ENCODE data around the gene SLC35F4.

SLC35F4 gene

GRCh38 chr14:57897144-57897748 is 31.4 kb upstream of the SLC35F4 start:
- no peaks in the 10 kb centered on the region for H3K4me1 ChIP-seq
- H3K79me2 ChIP-seq, result no peaks in the 10 kb centered on the region
- H3K4me3 ChIP-seq (ENCODE audit: low read depth, low read length), result no peak overlapping the region
- TF ChIP-seq CTCF (IDR thresholded peaks at IDR 0.05), result no peak
- H3K36me3 ChIP-seq (ENCODE audit: control insufficient read depth, insufficient read depth, low read length), result no peaks in the 10 kb centered on the region
- no peak overlapping the region for H2AFZ ChIP-seq
- H3K27me3 ChIP-seq (ENCODE audit: control insufficient read depth, insufficient read depth, low read length), result no peaks in the 10 kb centered on the region
- no peaks in the 10 kb centered on the region for H3K9me3 ChIP-seq (ENCODE audit: control insufficient read depth, low read length)
- no peak overlapping the region for H3K4me2 ChIP-seq (ENCODE audit: low read length)
- no peak overlapping the region for H3K27ac ChIP-seq
- H3K9ac ChIP-seq, result no peak overlapping the region

GRCh38 chr14:57889245-57889644 is 23.4 kb upstream of the SLC35F4 start:
- no peak overlapping the region for H3K4me2 ChIP-seq (ENCODE audit: low read length)
- no peaks in the 10 kb centered on the region for H3K79me2 ChIP-seq
- no peaks in the 10 kb centered on the region for H3K36me3 ChIP-seq (ENCODE audit: control insufficient read depth, insufficient read depth, low read length)
- H3K9me3 ChIP-seq (ENCODE audit: control insufficient read depth, low read length), result no peaks in the 10 kb centered on the region
- no peaks in the 10 kb centered on the region for H3K27me3 ChIP-seq (ENCODE audit: control insufficient read depth, insufficient read depth, low read length)
- no peaks in the 10 kb centered on the region for H3K4me1 ChIP-seq
- no peak for TF ChIP-seq CTCF (IDR thresholded peaks at IDR 0.05)
- no peak overlapping the region for H3K27ac ChIP-seq
- no peak overlapping the region for H2AFZ ChIP-seq
- H3K4me3 ChIP-seq (ENCODE audit: low read depth, low read length), result no peak overlapping the region
- no peak overlapping the region for H3K9ac ChIP-seq

- H2AFZ ChIP-seq, result no peak overlapping the region
- TF ChIP-seq CTCF (IDR thresholded peaks at IDR 0.05), result no peak
- no peaks in the 10 kb centered on the region for H3K79me2 ChIP-seq
Observed at GRCh38 chr14:57884175-57884574, 18.3 kb upstream of the SLC35F4 start.

GRCh38 chr14:57883061-57883460 is 17.2 kb upstream of the SLC35F4 start:
- no peaks in the 10 kb centered on the region for H3K4me1 ChIP-seq
- no peaks in the 10 kb centered on the region for H3K9me3 ChIP-seq (ENCODE audit: control insufficient read depth, low read length)
- no peak for TF ChIP-seq CTCF (IDR thresholded peaks at IDR 0.05)
- H3K27me3 ChIP-seq (ENCODE audit: control insufficient read depth, insufficient read depth, low read length), result no peaks in the 10 kb centered on the region
- no peak overlapping the region for H3K4me3 ChIP-seq (ENCODE audit: low read depth, low read length)
- H3K27ac ChIP-seq, result no peak overlapping the region
- no peaks in the 10 kb centered on the region for H3K79me2 ChIP-seq
- H3K36me3 ChIP-seq (ENCODE audit: control insufficient read depth, insufficient read depth, low read length), result no peaks in the 10 kb centered on the region
- H2AFZ ChIP-seq, result no peak overlapping the region
- H3K4me2 ChIP-seq (ENCODE audit: low read length), result no peak overlapping the region
- no peak overlapping the region for H3K9ac ChIP-seq

More at GRCh38 chr14:57884175-57884574, 18.3 kb upstream of the SLC35F4 start:
- no peak overlapping the region for H3K9ac ChIP-seq
- H3K36me3 ChIP-seq (ENCODE audit: control insufficient read depth, insufficient read depth, low read length), result no peaks in the 10 kb centered on the region
- no peaks in the 10 kb centered on the region for H3K4me1 ChIP-seq
- no peaks in the 10 kb centered on the region for H3K27me3 ChIP-seq (ENCODE audit: control insufficient read depth, insufficient read depth, low read length)
- H3K27ac ChIP-seq, result no peak overlapping the region
- H3K4me2 ChIP-seq (ENCODE audit: low read length), result no peak overlapping the region
- H3K9me3 ChIP-seq (ENCODE audit: control insufficient read depth, low read length), result no peaks in the 10 kb centered on the region
- H3K4me3 ChIP-seq (ENCODE audit: low read depth, low read length), result no peak overlapping the region

GRCh38 chr14:57879516-57879915 is 13.6 kb upstream of the SLC35F4 start:
- H3K27ac ChIP-seq, result no peak overlapping the region
- H3K4me3 ChIP-seq (ENCODE audit: low read depth, low read length), result no peak overlapping the region
- no peaks in the 10 kb centered on the region for H3K79me2 ChIP-seq
- H3K4me2 ChIP-seq (ENCODE audit: low read length), result no peak overlapping the region
- H3K9me3 ChIP-seq (ENCODE audit: control insufficient read depth, low read length), result no peaks in the 10 kb centered on the region
- H3K27me3 ChIP-seq (ENCODE audit: control insufficient read depth, insufficient read depth, low read length), result no peaks in the 10 kb centered on the region
- H3K4me1 ChIP-seq, result no peaks in the 10 kb centered on the region
- H3K9ac ChIP-seq, result no peak overlapping the region
- H2AFZ ChIP-seq, result no peak overlapping the region
- TF ChIP-seq CTCF (IDR thresholded peaks at IDR 0.05), result no peak
- no peaks in the 10 kb centered on the region for H3K36me3 ChIP-seq (ENCODE audit: control insufficient read depth, insufficient read depth, low read length)

Data from parathyroid adenoma (tissue), 2 donors.